ENCODE data around the gene DGKG. TPM values are rescaled to one million over a fixed set of nuclear protein-coding genes. Genes with fewer than 3 reads are reported as not detected.

Gene DGKG
- total and polyA plus RNA-seq, 9 of the 15 experiments (the other 6 are each of a cell fraction or from before 2014, with no cell fraction given): 0.01 to 0.36 (median 0.15) TPM

DNA sequence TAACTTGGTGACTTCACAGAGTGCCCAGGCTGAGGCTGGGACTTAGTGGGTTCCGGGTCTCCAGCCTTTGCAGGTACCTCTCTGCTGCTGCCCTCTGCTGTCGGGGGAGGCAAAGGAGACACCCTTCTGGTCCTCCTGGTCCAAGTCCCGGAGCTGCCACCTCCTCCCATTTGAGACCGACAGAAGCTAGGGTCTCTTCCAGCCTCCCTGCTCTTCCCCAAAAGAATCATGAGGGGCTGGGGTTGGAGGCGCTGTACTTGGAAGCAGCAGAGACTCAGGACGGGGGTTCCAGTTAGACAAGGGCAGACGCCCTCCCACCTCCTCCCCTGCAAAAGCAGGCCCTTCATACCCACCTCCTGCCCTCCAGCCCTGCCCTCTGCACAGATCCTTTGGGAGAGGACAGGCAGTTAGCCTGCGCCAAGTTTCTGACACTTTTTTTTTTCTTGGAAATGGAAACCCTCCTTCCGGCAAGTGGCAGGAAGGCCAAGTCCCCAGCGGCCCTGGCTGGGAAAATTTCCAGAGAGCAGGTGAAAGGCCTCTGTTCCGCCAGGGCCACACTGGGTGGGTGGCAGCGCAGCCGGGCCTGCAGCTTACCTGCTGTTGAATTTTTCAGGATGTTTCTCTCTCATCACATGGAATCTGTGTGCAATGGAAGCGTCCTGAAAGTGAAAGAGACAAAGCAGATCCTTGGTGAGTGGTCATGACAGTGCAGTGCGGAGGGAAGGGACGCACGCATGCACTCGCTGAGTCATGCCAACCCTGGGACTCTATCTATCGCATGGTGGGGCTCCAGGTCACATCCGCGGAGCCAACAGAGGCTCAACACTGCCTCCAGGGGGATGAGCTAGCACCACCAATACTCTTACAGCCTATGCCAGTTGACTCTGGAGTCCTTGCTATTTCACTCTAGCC lies 119.9 kb downstream of the DGKG start (continued):
- peak; percentile 37; the same call in 1 of the 2 replicates for TF ChIP-seq MYC (IDR thresholded peaks at IDR 0.05; ENCODE audit: low read depth, low read length)
- no peak for TF ChIP-seq MYC (CRISPR knock-in tag; IDR thresholded peaks at IDR 0.05; ENCODE audit: borderline replicate concordance, low read depth)
- TF ChIP-seq, protein P1, sequence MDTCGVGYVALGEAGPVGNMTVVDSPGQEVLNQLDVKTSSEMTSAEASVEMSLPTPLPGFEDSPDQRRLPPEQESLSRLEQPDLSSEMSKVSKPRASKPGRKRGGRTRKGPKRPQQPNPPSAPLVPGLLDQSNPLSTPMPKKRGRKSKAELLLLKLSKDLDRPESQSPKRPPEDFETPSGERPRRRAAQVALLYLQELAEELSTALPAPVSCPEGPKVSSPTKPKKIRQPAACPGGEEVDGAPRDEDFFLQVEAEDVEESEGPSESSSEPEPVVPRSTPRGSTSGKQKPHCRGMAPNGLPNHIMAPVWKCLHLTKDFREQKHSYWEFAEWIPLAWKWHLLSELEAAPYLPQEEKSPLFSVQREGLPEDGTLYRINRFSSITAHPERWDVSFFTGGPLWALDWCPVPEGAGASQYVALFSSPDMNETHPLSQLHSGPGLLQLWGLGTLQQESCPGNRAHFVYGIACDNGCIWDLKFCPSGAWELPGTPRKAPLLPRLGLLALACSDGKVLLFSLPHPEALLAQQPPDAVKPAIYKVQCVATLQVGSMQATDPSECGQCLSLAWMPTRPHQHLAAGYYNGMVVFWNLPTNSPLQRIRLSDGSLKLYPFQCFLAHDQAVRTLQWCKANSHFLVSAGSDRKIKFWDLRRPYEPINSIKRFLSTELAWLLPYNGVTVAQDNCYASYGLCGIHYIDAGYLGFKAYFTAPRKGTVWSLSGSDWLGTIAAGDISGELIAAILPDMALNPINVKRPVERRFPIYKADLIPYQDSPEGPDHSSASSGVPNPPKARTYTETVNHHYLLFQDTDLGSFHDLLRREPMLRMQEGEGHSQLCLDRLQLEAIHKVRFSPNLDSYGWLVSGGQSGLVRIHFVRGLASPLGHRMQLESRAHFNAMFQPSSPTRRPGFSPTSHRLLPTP (IDR thresholded peaks at IDR 0.05; ENCODE audit: borderline replicate concordance, extremely low read depth, insufficient read length): no peak
- TF ChIP-seq, protein P2, sequence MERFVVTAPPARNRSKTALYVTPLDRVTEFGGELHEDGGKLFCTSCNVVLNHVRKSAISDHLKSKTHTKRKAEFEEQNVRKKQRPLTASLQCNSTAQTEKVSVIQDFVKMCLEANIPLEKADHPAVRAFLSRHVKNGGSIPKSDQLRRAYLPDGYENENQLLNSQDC (CRISPR knock-in tag; IDR thresholded peaks at IDR 0.05): no peak
- TF ChIP-seq ZNF444 (CRISPR knock-in tag; IDR thresholded peaks at IDR 0.05): no peak
- TF ChIP-seq ZNF217 (CRISPR knock-in tag; IDR thresholded peaks at IDR 0.05): no peak
- no peak for TF ChIP-seq ZNF644 (tag; IDR thresholded peaks at IDR 0.05; ENCODE audit: low read depth)
- TF ChIP-seq TBP (optimal IDR thresholded peaks at IDR 0.05; ENCODE audit: low read depth, low read length): no peak
- TF ChIP-seq CHCHD3 (CRISPR knock-in tag; IDR thresholded peaks at IDR 0.05): no peak
- TF ChIP-seq, protein P3, sequence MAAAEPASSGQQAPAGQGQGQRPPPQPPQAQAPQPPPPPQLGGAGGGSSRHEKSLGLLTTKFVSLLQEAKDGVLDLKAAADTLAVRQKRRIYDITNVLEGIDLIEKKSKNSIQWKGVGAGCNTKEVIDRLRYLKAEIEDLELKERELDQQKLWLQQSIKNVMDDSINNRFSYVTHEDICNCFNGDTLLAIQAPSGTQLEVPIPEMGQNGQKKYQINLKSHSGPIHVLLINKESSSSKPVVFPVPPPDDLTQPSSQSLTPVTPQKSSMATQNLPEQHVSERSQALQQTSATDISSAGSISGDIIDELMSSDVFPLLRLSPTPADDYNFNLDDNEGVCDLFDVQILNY (CRISPR knock-in tag; IDR thresholded peaks at IDR 0.05): no peak
- no peak for TF ChIP-seq ZNF212 (CRISPR knock-in tag; IDR thresholded peaks at IDR 0.05)
- TF ChIP-seq BMI1 (IDR thresholded peaks at IDR 0.05; ENCODE audit: low read length): peak; percentile 11; the same call in 1 of the 2 replicates
- TF ChIP-seq GTF2F1 (IDR thresholded peaks at IDR 0.05; ENCODE audit: low read depth, low read length): no peak
- TF ChIP-seq, protein P4, sequence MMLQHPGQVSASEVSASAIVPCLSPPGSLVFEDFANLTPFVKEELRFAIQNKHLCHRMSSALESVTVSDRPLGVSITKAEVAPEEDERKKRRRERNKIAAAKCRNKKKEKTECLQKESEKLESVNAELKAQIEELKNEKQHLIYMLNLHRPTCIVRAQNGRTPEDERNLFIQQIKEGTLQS (IDR thresholded peaks at IDR 0.05): peak; percentile 62
- TF ChIP-seq, protein P4 (CRISPR knock-in tag; conservative IDR thresholded peaks at IDR 0.05): 0 out of 2 replicates have a peak, but pooled peaks have one; percentile 13
- TF ChIP-seq CSDE1 (IDR thresholded peaks at IDR 0.05): no peak
- TF ChIP-seq U2AF1 (optimal IDR thresholded peaks at IDR 0.05; ENCODE audit: low read depth, low read length): no peak
- no peak for TF ChIP-seq RNF2 (IDR thresholded peaks at IDR 0.05)
- peak; percentile 30; the same call in 1 of the 2 replicates for TF ChIP-seq L3MBTL2 (IDR thresholded peaks at IDR 0.05)
- no peak for TF ChIP-seq TBL1XR1 (IDR thresholded peaks at IDR 0.05; ENCODE audit: low read length in 2 of 2)
- TF ChIP-seq SREBF1 (IDR thresholded peaks at IDR 0.05; ENCODE audit: borderline replicate concordance, low read depth, low read length): no peak
- no peak for TF ChIP-seq BRD9 (IDR thresholded peaks at IDR 0.05; ENCODE audit: low read depth, partially characterized antibody)
- no peak for TF ChIP-seq EWSR1 (IDR thresholded peaks at IDR 0.05; ENCODE audit: borderline replicate concordance, low read depth, partially characterized antibody)
- TF ChIP-seq BACH1 (tag; IDR thresholded peaks at IDR 0.05): peak; percentile 97
- TF ChIP-seq HOXB6 (CRISPR knock-in tag; IDR thresholded peaks at IDR 0.05; ENCODE audit: borderline replicate concordance): no peak
